Liver (tissue), 9 donors: ENCODE measurements around the gene ADAR. TPM values are rescaled to one million over a fixed set of nuclear protein-coding genes. Genes with fewer than 3 reads are reported as not detected.

Experiments used
- DNase-seq: peaks from one replicate; pipeline ENCODE4 v3.0.0-alpha.2; 2017; ENCODE audit warnings: low spot score
- H3K27ac ChIP-seq, 2 donors: one replicate each; pipeline ENCODE4 v1.7.0; 2013; ENCODE audit warnings: inconsistent platforms in 2 of 2, low read length in 2 of 2, control low read depth in 1 of 2, low read depth in 1 of 2, mild to moderate bottlenecking in 1 of 2
- H3K27me3 ChIP-seq, 4 donors: one replicate each; pipeline versions ENCODE4 v1.6.1 to v1.7.0; 2013; ENCODE audit warnings: low read length in 3 of 4, inconsistent platforms in 1 of 4, mild to moderate bottlenecking in 1 of 4, moderate library complexity in 1 of 4; ENCODE audit not compliant: control insufficient read depth in 4 of 4, insufficient read depth in 4 of 4
- H3K36me3 ChIP-seq, 4 donors: one replicate each; pipeline versions ENCODE4 v1.6.1 to v1.7.0; 2013; ENCODE audit warnings: low read length in 3 of 4, mild to moderate bottlenecking in 3 of 4, low read depth in 1 of 4, moderate library complexity in 1 of 4; ENCODE audit not compliant: control insufficient read depth in 4 of 4, insufficient read depth in 3 of 4
- H3K4me1 ChIP-seq, 4 donors: one replicate each; pipeline versions ENCODE4 v1.6.1 to v1.7.0; 2013; ENCODE audit warnings: low read length in 3 of 4, mild to moderate bottlenecking in 3 of 4, moderate library complexity in 1 of 4; ENCODE audit not compliant: control insufficient read depth in 4 of 4, insufficient read depth in 4 of 4
- H3K4me3 ChIP-seq, 3 donors: one replicate each; pipeline versions ENCODE4 v1.6.1 to v1.7.0; 2013; ENCODE audit warnings: low read length in 3 of 3, control low read depth in 1 of 3, low read depth in 1 of 3, mild to moderate bottlenecking in 1 of 3
- H3K9ac ChIP-seq, 2 donors: one replicate each; pipeline ENCODE4 v1.7.0; 2013; ENCODE audit warnings: low read length in 2 of 2, mild to moderate bottlenecking in 2 of 2, moderate library complexity in 2 of 2, control low read depth in 1 of 2, low read depth in 1 of 2
- H3K9me3 ChIP-seq, 4 donors: one replicate each; pipeline versions ENCODE4 v1.6.1 to v1.7.0; 2013; ENCODE audit warnings: low read length in 3 of 4; ENCODE audit not compliant: control insufficient read depth in 4 of 4
- ATF3 ChIP-seq: IDR thresholded peaks from 2 replicates; pipeline ENCODE4 v1.6.1; 2016; ENCODE audit warnings: antibody characterized with exemption
- CTCF ChIP-seq: fragments of 150-350 bp; IDR thresholded peaks from 2 replicates; pipeline ENCODE4 v1.5.1; 2017; ENCODE audit warnings: improper control_type of control experiment, low read depth, low read length; ENCODE audit not compliant: missing input control
- EGR1 ChIP-seq, 2 donors: IDR thresholded peaks; 2 replicates each; pipeline ENCODE4 v1.6.1; 2016 to 2018; ENCODE audit warnings: antibody characterized with exemption in 2 of 2, low read depth in 2 of 2
- FOXA1 ChIP-seq: IDR thresholded peaks from 2 replicates; pipeline ENCODE4 v1.6.1; 2016; ENCODE audit warnings: antibody characterized with exemption
- FOXA2 ChIP-seq: IDR thresholded peaks from 2 replicates; pipeline ENCODE4 v1.6.1; 2016; ENCODE audit warnings: antibody characterized with exemption
- HNF4A ChIP-seq, 2 donors: conservative IDR thresholded peaks; 2 replicates each; pipeline ENCODE4 v1.6.1; 2016; ENCODE audit warnings: antibody characterized with exemption in 2 of 2, mild to moderate bottlenecking in 2 of 2
- HNF4G ChIP-seq: IDR thresholded peaks from 2 replicates; pipeline ENCODE4 v1.6.1; 2016; ENCODE audit warnings: antibody characterized with exemption
- JUND ChIP-seq, 2 donors: IDR thresholded peaks; 2 replicates each; pipeline ENCODE4 v1.6.1; 2016; ENCODE audit warnings: antibody characterized with exemption in 2 of 2
- MAX ChIP-seq: IDR thresholded peaks from 2 replicates; pipeline ENCODE4 v1.6.1; 2016; ENCODE audit warnings: antibody characterized with exemption
- NR2F2 ChIP-seq: IDR thresholded peaks from 2 replicates; pipeline ENCODE4 v1.6.1; 2016; ENCODE audit warnings: antibody characterized with exemption
- RAD21 ChIP-seq, 2 donors: IDR thresholded peaks; 2 replicates each; pipeline ENCODE4 v1.6.1; 2016; ENCODE audit warnings: antibody characterized with exemption in 2 of 2, mild to moderate bottlenecking in 2 of 2
- REST ChIP-seq: IDR thresholded peaks from 2 replicates; pipeline ENCODE4 v1.6.1; 2016; ENCODE audit warnings: antibody characterized with exemption, mild to moderate bottlenecking
- RXRA ChIP-seq, 2 donors: IDR thresholded peaks; 2 replicates each; pipeline ENCODE4 v1.6.1; 2017 to 2018; ENCODE audit warnings: antibody characterized with exemption in 2 of 2, mild to moderate bottlenecking in 1 of 2
- TAF1 ChIP-seq: conservative IDR thresholded peaks from 2 replicates; pipeline ENCODE4 v1.6.1; 2016; ENCODE audit warnings: antibody characterized with exemption, mild to moderate bottlenecking
- YY1 ChIP-seq: IDR thresholded peaks from 2 replicates; pipeline ENCODE4 v1.6.1; 2016; ENCODE audit warnings: antibody characterized with exemption, mild to moderate bottlenecking
- ZBTB33 ChIP-seq: IDR thresholded peaks from 2 replicates; pipeline ENCODE4 v1.6.1; 2016; ENCODE audit warnings: antibody characterized with exemption
- WGBS: extraction: QIAGEN DNeasy Blood & Tissue Kit; methylation state at CpG from one replicate; pipeline ENCODE4 v1.1.7; 2013; 5-methylcytosine and 5-hydroxymethylcytosine counted together
- polyA plus RNA-seq, 2 donors: library from polyadenylated mRNA; stranded (reverse) in 1 of 2; unstranded in 1 of 2; fragments of 200-250 nt in 1 of 2; fragments of >200 nt in 1 of 2; fragmentation: Nextera tagmentation in 1 of 2; extraction: Ambion mirVana in 1 of 2; gene quantifications; one replicate each; pipeline versions ENCODE4 v1.2.1 to v1.2.3, GENCODE V29; 2013 to 2015
- total RNA-seq, 2 donors: library from RNA; depleted of rRNA; stranded (reverse); fragments of >200 nt; gene quantifications; one replicate each; pipeline ENCODE4 v1.2.3, GENCODE V29; 2014
- donor health status: healthy.
- donor health status: healthy.
- donor health status: healthy.
- donor health status: healthy.
- donor health status: healthy.

ADAR gene
- total and polyA plus RNA-seq, 4 donors, result 39.3 to 76.1 (median 51.1) TPM

- TF ChIP-seq MAX (no peak), HNF4A (conservative IDR thresholded peaks at IDR 0.05) (no peak), RXRA (IDR thresholded peaks at IDR 0.05) (no peak), JUND (IDR thresholded peaks at IDR 0.05) (no peak)
Observed at GRCh38 chr1:154603317-154603716, 4.7 kb downstream of the ADAR start (continued).

- peaks cover 0 to 23% (median 1%) of the 10 kb centered on the region in 4 donors for H3K4me1 ChIP-seq
- WGBS, result 88% methylated on average over 3 of the region's 3 CpGs
- no peak overlapping the region for H3K27ac ChIP-seq
- no peak overlapping the region for H3K9ac ChIP-seq
- no peak overlapping the region for H3K4me3 ChIP-seq
- H3K9me3 ChIP-seq, result no peaks in the 10 kb centered on the region
- no peaks in the 10 kb centered on the region for H3K27me3 ChIP-seq
- no peak for DNase-seq
- peaks cover 23 to 71% (median 58%) of the 10 kb centered on the region in 4 donors for H3K36me3 ChIP-seq
- TF ChIP-seq MAX (no peak), CTCF (no peak), NR2F2 (no peak), ZBTB33 (no peak), HNF4G (no peak), FOXA2 (no peak), RAD21 (IDR thresholded peaks at IDR 0.05) (no peak), FOXA1 (no peak), JUND (IDR thresholded peaks at IDR 0.05) (no peak), EGR1 (IDR thresholded peaks at IDR 0.05; ENCODE audit: low read depth in 2 of 2) (no peak), YY1 (no peak), ATF3 (no peak), TAF1 (no peak), RXRA (IDR thresholded peaks at IDR 0.05) (no peak), REST (no peak)
Observed at GRCh38 chr1:154599658-154600057, 8.3 kb downstream of the ADAR start.
